CD4-positive, alpha-beta memory T cell (primary cell): Measurements from ENCODE around the gene GRIN2C. TPM values are rescaled to one million over a fixed set of nuclear protein-coding genes. Genes with fewer than 3 reads are reported as not detected.

Experiments used
- CTCF ChIA-PET: fragments of 350-600 bp; sonication (Branson Sonifier 250); formaldehyde crosslinking; loops from one replicate; lab custom pipeline; 2021; ENCODE audit warnings: inconsistent platforms; ENCODE audit not compliant: partially characterized antibody; lab: Charles Lee
- POLR2A ChIA-PET: fragments of 350-600 bp; sonication (Branson Sonifier 250); formaldehyde crosslinking; loops from one replicate; lab custom pipeline; 2021; ENCODE audit not compliant: partially characterized antibody; lab: Charles Lee
- DNase-seq, 5 donors: peaks; one replicate each; pipeline versions ENCODE4 v3.0.0 to v3.0.0-alpha.2; 2020 to 2022; ENCODE audit warnings: mixed read lengths in 1 of 5
- H3K27ac ChIP-seq: one replicate; pipeline ENCODE4 v1.7.0; 2013; ENCODE audit warnings: low read depth, low read length
- H3K27me3 ChIP-seq: 2 replicates; pipeline ENCODE4 v1.7.0; 2013; ENCODE audit warnings: mild to moderate bottlenecking, low read length, moderate library complexity; ENCODE audit not compliant: insufficient read depth
- H3K36me3 ChIP-seq: 2 replicates; pipeline ENCODE4 v1.7.0; 2013; ENCODE audit warnings: mild to moderate bottlenecking, low read length, moderate library complexity; ENCODE audit not compliant: insufficient read depth
- H3K4me1 ChIP-seq: 2 replicates; pipeline ENCODE4 v1.7.0; 2013; ENCODE audit warnings: mild to moderate bottlenecking, low read length, moderate library complexity; ENCODE audit not compliant: insufficient read depth
- H3K4me3 ChIP-seq, 2 donors: one replicate each; pipeline ENCODE4 v1.7.0; 2013; ENCODE audit warnings: low read length in 2 of 2, mild to moderate bottlenecking in 1 of 2
- H3K9me3 ChIP-seq, 2 donors: one replicate each; pipeline ENCODE4 v1.7.0; 2013; ENCODE audit warnings: low read length in 2 of 2, control low read depth in 1 of 2; ENCODE audit not compliant: control insufficient read depth in 1 of 2
- H3K27ac Mint-ChIP-seq, 7 donors: one replicate each; pipeline ENCODE4 v1.8.0; 2020 to 2021; ENCODE audit warnings: mixed read lengths in 7 of 7, mild to moderate bottlenecking in 6 of 7, inconsistent platforms in 3 of 7, moderate library complexity in 3 of 7
- H3K27me3 Mint-ChIP-seq, 2 donors: one replicate each; pipeline ENCODE4 v1.8.0; 2020 to 2021; ENCODE audit warnings: mixed read lengths in 2 of 2
- H3K36me3 Mint-ChIP-seq, 2 donors: one replicate each; pipeline ENCODE4 v1.8.0; 2020 to 2021; ENCODE audit warnings: mixed read lengths in 2 of 2, inconsistent platforms in 1 of 2, mild to moderate bottlenecking in 1 of 2
- H3K4me1 Mint-ChIP-seq, 4 donors: one replicate each; pipeline ENCODE4 v1.8.0; 2020 to 2021; ENCODE audit warnings: mixed read lengths in 4 of 4, mild to moderate bottlenecking in 1 of 4
- H3K4me3 Mint-ChIP-seq, 8 donors: one replicate each; pipeline ENCODE4 v1.8.0; 2020 to 2021; ENCODE audit warnings: mixed read lengths in 8 of 8, mild to moderate bottlenecking in 7 of 8, moderate library complexity in 6 of 8, inconsistent platforms in 3 of 8
- H3K9me3 Mint-ChIP-seq, 8 donors: one replicate each; pipeline ENCODE4 v1.8.0; 2020 to 2021; ENCODE audit warnings: mixed read lengths in 8 of 8, mild to moderate bottlenecking in 5 of 8, inconsistent platforms in 3 of 8, moderate library complexity in 1 of 8
- intact Hi-C: fragments of 100-400 bp; cut with micrococcal nuclease; formaldehyde crosslinking; loops from one replicate; pipeline ENCODE4 v1.15.1; 2023
- polyA plus RNA-seq, 2 donors: library from polyadenylated mRNA; unstranded; fragments of 300-500 nt; fragmentation: Illumina TruSeq; gene quantifications; one replicate each; pipeline ENCODE4 v1.2.3, GENCODE V29; 2021
- total RNA-seq, 2 experiments: library from RNA; stranded (reverse); gene quantifications; one replicate each; pipeline ENCODE4 v1.2.3, GENCODE V29; 2021

The GRIN2C gene
- total and polyA plus RNA-seq, 4 experiments from 2014 or later = 0.09 TPM; not detected in 3

GRCh38 chr17:74807441-74807840 lies 52.2 kb downstream of the GRIN2C start:
- Mint-ChIP-seq H3K4me3 (no peak overlapping the region), H3K36me3 (peaks cover 29 to 50% of the 10 kb centered on the region in 2 donors), H3K27me3 (no peaks in the 10 kb centered on the region), H3K27ac (peak overlapping the region in 2 of 7 donors; percentile 8 to 10), H3K4me1 (peaks cover 0 to 4% (median 1%) of the 10 kb centered on the region in 4 donors), H3K9me3 (no peaks in the 10 kb centered on the region)
- H3K36me3 ChIP-seq = peaks cover 21% of the 10 kb centered on the region
- no peak overlapping the region for H3K27ac ChIP-seq
- H3K4me3 ChIP-seq = no peak overlapping the region
- DNase-seq = no peak
- ChIA-PET CTCF (interaction anchor here (0.8 to 5.5 kb wide), 2 partner anchors 16 to 150 kb away, joined by 4 to 27 read pairs; no protein-coding TSS in a partner anchor), POLR2A (no interaction called here)
- H3K9me3 ChIP-seq = no peaks in the 10 kb centered on the region
- no peaks in the 10 kb centered on the region for H3K27me3 ChIP-seq
- H3K4me1 ChIP-seq = no peaks in the 10 kb centered on the region
- intact Hi-C loops = no loop called here

- Mint-ChIP-seq H3K9me3 (no peaks in the 10 kb centered on the region), H3K27me3 (no peaks in the 10 kb centered on the region), H3K27ac (no peak overlapping the region), H3K4me3 (no peak overlapping the region), H3K4me1 (peaks cover 0 to 4% (median 1%) of the 10 kb centered on the region in 4 donors), H3K36me3 (peaks cover 30 to 58% of the 10 kb centered on the region in 2 donors)
- ChIA-PET POLR2A (no interaction called here), CTCF (interaction anchor here (3.3 kb wide), 1 partner anchor 15 kb away, joined by 14 read pairs; no protein-coding TSS in a partner anchor)
- Histone ChIP-seq H3K36me3 (peaks cover 32% of the 10 kb centered on the region), H3K9me3 (no peaks in the 10 kb centered on the region), H3K27ac (no peak overlapping the region), H3K4me3 (no peak overlapping the region), H3K4me1 (no peaks in the 10 kb centered on the region), H3K27me3 (no peaks in the 10 kb centered on the region)
- intact Hi-C loops = no loop called here
- no peak for DNase-seq
These were observed 53.4 kb downstream of the GRIN2C start for GRCh38 chr17:74806334-74806733.

- H3K4me3 ChIP-seq = no peak overlapping the region
- no peak overlapping the region for H3K27ac ChIP-seq
- peaks cover 35% of the 10 kb centered on the region for H3K36me3 ChIP-seq
- ChIA-PET CTCF (interaction anchor here (0.8 to 3.3 kb wide), 2 partner anchors 14 to 53 kb away, joined by 4 to 14 read pairs; no protein-coding TSS in a partner anchor), POLR2A (no interaction called here)
- no peaks in the 10 kb centered on the region for H3K9me3 Mint-ChIP-seq
- no peak for DNase-seq
- H3K9me3 ChIP-seq = no peaks in the 10 kb centered on the region
- H3K4me1 Mint-ChIP-seq = peaks cover 0 to 4% (median under 1%) of the 10 kb centered on the region in 4 donors
- intact Hi-C loops = no loop called here
- H3K4me3 Mint-ChIP-seq = no peak overlapping the region
- H3K27me3 ChIP-seq = no peaks in the 10 kb centered on the region
- H3K27me3 Mint-ChIP-seq = no peaks in the 10 kb centered on the region
- no peaks in the 10 kb centered on the region for H3K4me1 ChIP-seq
- no peak overlapping the region for H3K27ac Mint-ChIP-seq
- H3K36me3 Mint-ChIP-seq = peaks cover 31 to 55% of the 10 kb centered on the region in 2 donors
These were observed 54.1 kb downstream of the GRIN2C start for GRCh38 chr17:74805591-74805991.

- DNase-seq = no peak
- peaks cover 35 to 56% of the 10 kb centered on the region in 2 donors for H3K36me3 Mint-ChIP-seq
- H3K36me3 ChIP-seq = peaks cover 39% of the 10 kb centered on the region
- ChIA-PET CTCF (interaction anchor here (3.3 kb wide), 1 partner anchor 13 kb away, joined by 14 read pairs; no protein-coding TSS in a partner anchor), POLR2A (no interaction called here)
- H3K27ac Mint-ChIP-seq = no peak overlapping the region
- no peaks in the 10 kb centered on the region for H3K9me3 Mint-ChIP-seq
- H3K27me3 ChIP-seq = no peaks in the 10 kb centered on the region
- H3K27ac ChIP-seq = no peak overlapping the region
- H3K4me1 ChIP-seq = no peaks in the 10 kb centered on the region
- H3K4me3 Mint-ChIP-seq = no peak overlapping the region
- H3K9me3 ChIP-seq = no peaks in the 10 kb centered on the region
- H3K27me3 Mint-ChIP-seq = no peaks in the 10 kb centered on the region
- H3K4me3 ChIP-seq = no peak overlapping the region
- intact Hi-C loops = no loop called here
- peaks cover 0 to 1% (median 0%) of the 10 kb centered on the region in 4 donors for H3K4me1 Mint-ChIP-seq
These were observed 55.0 kb downstream of the GRIN2C start for GRCh38 chr17:74804683-74805082.

GRCh38 chr17:74803971-74804370 lies 55.7 kb downstream of the GRIN2C start:
- Mint-ChIP-seq H3K4me1 (peaks cover 0 to 1% (median 0%) of the 10 kb centered on the region in 4 donors), H3K27me3 (no peaks in the 10 kb centered on the region), H3K9me3 (no peaks in the 10 kb centered on the region), H3K36me3 (peaks cover 39 to 59% of the 10 kb centered on the region in 2 donors), H3K27ac (no peak overlapping the region), H3K4me3 (no peak overlapping the region)
- DNase-seq = no peak
- Histone ChIP-seq H3K4me1 (no peaks in the 10 kb centered on the region), H3K4me3 (no peak overlapping the region), H3K36me3 (peaks cover 39% of the 10 kb centered on the region), H3K27me3 (no peaks in the 10 kb centered on the region), H3K9me3 (no peaks in the 10 kb centered on the region), H3K27ac (no peak overlapping the region)
- intact Hi-C loops = no loop called here
- CTCF ChIA-PET = interaction anchor here (3.3 kb wide), 1 partner anchor 13 kb away, joined by 14 read pairs; no protein-coding TSS in a partner anchor
- POLR2A ChIA-PET = no interaction called here

GRCh38 chr17:74803388-74803930 lies 56.2 kb downstream of the GRIN2C start:
- H3K4me1 Mint-ChIP-seq = peaks cover 0 to 1% (median 0%) of the 10 kb centered on the region in 4 donors

GRCh38 chr17:74801896-74802295 lies 57.8 kb downstream of the GRIN2C start:
- peak overlapping the region in 1 of 7 donors; percentile 84 for H3K27ac Mint-ChIP-seq
- peaks cover 0 to 1% (median 0%) of the 10 kb centered on the region in 4 donors for H3K4me1 Mint-ChIP-seq
- ChIA-PET POLR2A (interaction anchor here (0.8 kb wide), 1 partner anchor 11 kb away, joined by 3 read pairs; no protein-coding TSS in a partner anchor), CTCF (interaction anchor here (3.0 kb wide), 1 partner anchor 10 kb away, joined by 16 read pairs; no protein-coding TSS in a partner anchor)
- DNase-seq = no peak
- peaks cover 44% of the 10 kb centered on the region for H3K36me3 ChIP-seq
- H3K27me3 Mint-ChIP-seq = no peaks in the 10 kb centered on the region
- H3K4me3 Mint-ChIP-seq = no peak overlapping the region
- H3K36me3 Mint-ChIP-seq = peaks cover 50 to 61% of the 10 kb centered on the region in 2 donors
- intact Hi-C loops = no loop called here
- no peak overlapping the region for H3K4me3 ChIP-seq
- no peaks in the 10 kb centered on the region for H3K9me3 ChIP-seq
- H3K27ac ChIP-seq = no peak overlapping the region
- H3K9me3 Mint-ChIP-seq = no peaks in the 10 kb centered on the region
- H3K27me3 ChIP-seq = no peaks in the 10 kb centered on the region
- no peaks in the 10 kb centered on the region for H3K4me1 ChIP-seq

More at GRCh38 chr17:74803388-74803930, 56.2 kb downstream of the GRIN2C start:
- Histone ChIP-seq H3K9me3 (no peaks in the 10 kb centered on the region), H3K27me3 (no peaks in the 10 kb centered on the region), H3K4me1 (no peaks in the 10 kb centered on the region), H3K27ac (no peak overlapping the region), H3K36me3 (peaks cover 40% of the 10 kb centered on the region), H3K4me3 (no peak overlapping the region)
- Mint-ChIP-seq H3K36me3 (peaks cover 43 to 61% of the 10 kb centered on the region in 2 donors), H3K4me3 (no peak overlapping the region), H3K9me3 (no peaks in the 10 kb centered on the region), H3K27ac (no peak overlapping the region), H3K27me3 (no peaks in the 10 kb centered on the region)
- no peak for DNase-seq
- POLR2A ChIA-PET = no interaction called here
- intact Hi-C loops = no loop called here
- CTCF ChIA-PET = interaction anchor here (0.9 kb wide), 1 partner anchor 146 kb away, joined by 3 read pairs; no protein-coding TSS in a partner anchor
